GM12872 (cell line): ENCODE measurements around the gene SLBP.

ENCODE experiments used
- CTCF ChIP-seq: IDR thresholded peaks from 3 replicates; pipeline ENCODE4 v1.5.1; 2011; ENCODE audit warnings: low read depth, mild to moderate bottlenecking, low read length, moderate library complexity; ENCODE audit not compliant: insufficient read depth

SLBP gene

GRCh38 chr4:1691737-1692373, 20.3 kb downstream of the SLBP start:
- no peak for TF ChIP-seq CTCF

- TF ChIP-seq CTCF, result no peak
Observed at GRCh38 chr4:1690698-1691097, 21.4 kb downstream of the SLBP start.

- TF ChIP-seq CTCF, result no peak
Observed at GRCh38 chr4:1686440-1687036, 25.6 kb downstream of the SLBP start.

GRCh38 chr4:1685235-1686150, 26.6 kb downstream of the SLBP start:
- no peak for TF ChIP-seq CTCF

- no peak for TF ChIP-seq CTCF
Observed at GRCh38 chr4:1684506-1685234, 27.4 kb downstream of the SLBP start.

GRCh38 chr4:1683736-1684505, 28.2 kb downstream of the SLBP start, which contains the start of gene FAM53A:
Gene FAM53A (minus strand): TSS chr4:1684313. CDS start chr4:1668741, 15,572 bp downstream.
- TF ChIP-seq CTCF, result no peak
